ENCODE data around the gene GRB10.

GRCh38 chr7:50674896-50675835 is 107.5 kb downstream of the GRB10 start:
- TF ChIP-seq, protein P1, sequence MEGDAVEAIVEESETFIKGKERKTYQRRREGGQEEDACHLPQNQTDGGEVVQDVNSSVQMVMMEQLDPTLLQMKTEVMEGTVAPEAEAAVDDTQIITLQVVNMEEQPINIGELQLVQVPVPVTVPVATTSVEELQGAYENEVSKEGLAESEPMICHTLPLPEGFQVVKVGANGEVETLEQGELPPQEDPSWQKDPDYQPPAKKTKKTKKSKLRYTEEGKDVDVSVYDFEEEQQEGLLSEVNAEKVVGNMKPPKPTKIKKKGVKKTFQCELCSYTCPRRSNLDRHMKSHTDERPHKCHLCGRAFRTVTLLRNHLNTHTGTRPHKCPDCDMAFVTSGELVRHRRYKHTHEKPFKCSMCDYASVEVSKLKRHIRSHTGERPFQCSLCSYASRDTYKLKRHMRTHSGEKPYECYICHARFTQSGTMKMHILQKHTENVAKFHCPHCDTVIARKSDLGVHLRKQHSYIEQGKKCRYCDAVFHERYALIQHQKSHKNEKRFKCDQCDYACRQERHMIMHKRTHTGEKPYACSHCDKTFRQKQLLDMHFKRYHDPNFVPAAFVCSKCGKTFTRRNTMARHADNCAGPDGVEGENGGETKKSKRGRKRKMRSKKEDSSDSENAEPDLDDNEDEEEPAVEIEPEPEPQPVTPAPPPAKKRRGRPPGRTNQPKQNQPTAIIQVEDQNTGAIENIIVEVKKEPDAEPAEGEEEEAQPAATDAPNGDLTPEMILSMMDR (IDR thresholded peaks at IDR 0.05), result no peak
- no peak for TF ChIP-seq POLR2A (IDR thresholded peaks at IDR 0.05; ENCODE audit: low read depth)
